Thoracic aorta (tissue), 2 donors: ENCODE measurements around the gene ZNF280A. TPM values are rescaled to one million over a fixed set of nuclear protein-coding genes. Genes with fewer than 3 reads are reported as not detected.

Source experiments
- ATAC-seq: fragments of 150-250 bp; one replicate; pipeline ENCODE4 v1.8.0; 2017; ENCODE audit warnings: low read depth; ENCODE audit not compliant: insufficient number of reproducible peaks, low FRiP score
- DNase-seq: peaks from one replicate; pipeline ENCODE4 v3.0.0-alpha.2; 2020; ENCODE audit warnings: low spot score
- H3K27ac ChIP-seq, 2 donors: fragments of 200-600 bp; sonication (generic); 1 replicate in 1 of 2; 2 replicates in 1 of 2; pipeline ENCODE4 v1.5.1; 2016; ENCODE audit warnings: mild to moderate bottlenecking in 2 of 2, moderate library complexity in 2 of 2
- H3K27me3 ChIP-seq: fragments of 200-600 bp; sonication (generic); replicated peaks from 2 replicates; pipeline ENCODE4 v1.6.0; 2016; ENCODE audit warnings: mild to moderate bottlenecking; ENCODE audit not compliant: insufficient read depth
- H3K36me3 ChIP-seq: fragments of 200-600 bp; sonication (generic); one replicate; pipeline ENCODE4 v1.5.1; 2016
- H3K4me1 ChIP-seq, 2 donors: fragments of 200-600 bp; sonication (generic); 1 replicate in 1 of 2; 2 replicates in 1 of 2; pipeline versions ENCODE4 v1.5.1 to v1.6.0; 2016; ENCODE audit warnings: low read depth in 2 of 2, mild to moderate bottlenecking in 1 of 2; ENCODE audit not compliant: control insufficient read depth in 1 of 2
- H3K4me3 ChIP-seq: fragments of 200-600 bp; sonication (generic); 2 replicates; pipeline ENCODE4 v1.5.1; 2016; ENCODE audit warnings: mild to moderate bottlenecking
- H3K9me3 ChIP-seq: fragments of 200-600 bp; sonication (generic); 2 replicates; pipeline ENCODE4 v1.5.1; 2016
- CTCF ChIP-seq: fragments of 200-600 bp; sonication (generic); IDR thresholded peaks from one replicate; pipeline ENCODE4 v1.5.1; 2019; ENCODE audit warnings: antibody characterized with exemption
- total RNA-seq, 2 donors: library from RNA; depleted of rRNA; stranded (reverse); fragments of >200 nt; gene quantifications; one replicate each; pipeline versions ENCODE4 v1.1.0 to v1.2.3, GENCODE V29; 2016

ZNF280A gene
- not detected for total RNA-seq

GRCh38 chr22:22520020-22520656, at the start of gene ZNF280A:
Gene ZNF280A (minus strand): TSS chr22:22520270. CDS start chr22:22515630, 4,640 bp downstream.
- Histone ChIP-seq H3K27ac (no peak within 1 kb of the TSS), H3K27me3 (no peaks in the 10 kb centered on the region), H3K9me3 (no peaks in the 10 kb centered on the region), H3K36me3 (no peaks in the 10 kb centered on the region), H3K4me1 (no peaks in the 10 kb centered on the region), H3K4me3 (no peak within 1 kb of the TSS)
- TF ChIP-seq CTCF = no peak
- DNase-seq = no peak
- no peak for ATAC-seq

DNA sequence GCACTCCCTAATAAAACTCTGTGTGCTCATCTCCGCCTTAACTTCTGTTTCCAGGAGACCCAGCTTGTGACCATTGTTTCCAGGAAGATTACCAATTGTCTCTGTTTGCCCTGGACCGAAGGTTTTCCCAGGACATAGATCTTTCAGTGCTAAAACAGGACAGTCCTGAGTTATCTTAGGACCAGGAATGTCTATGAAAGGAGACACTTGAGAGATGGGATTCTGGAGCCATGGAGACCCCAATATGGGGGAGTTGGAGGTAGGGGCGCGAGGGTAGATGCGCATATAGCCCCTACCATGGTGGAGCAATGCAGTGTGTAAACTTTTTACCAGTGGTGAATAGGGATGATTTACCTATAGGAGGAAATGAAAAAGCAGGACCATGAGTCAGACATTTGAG, 49.1 kb upstream of the ZNF280A start:
- no peak for DNase-seq
- Histone ChIP-seq H3K27me3 (no peaks in the 10 kb centered on the region), H3K27ac (no peak overlapping the region), H3K4me3 (no peak overlapping the region), H3K9me3 (no peaks in the 10 kb centered on the region), H3K4me1 (no peaks in the 10 kb centered on the region), H3K36me3 (no peaks in the 10 kb centered on the region)
- TF ChIP-seq CTCF = no peak
- no peak for ATAC-seq

- Histone ChIP-seq H3K4me3 (no peak overlapping the region), H3K27me3 (no peaks in the 10 kb centered on the region)
Observed at GRCh38 chr22:22565981-22566380, 45.9 kb upstream of the ZNF280A start.

GRCh38 chr22:22558972-22559603, 39.0 kb upstream of the ZNF280A start, which contains the start of gene PRAME:
Gene PRAME (minus strand): TSS chr22:22559265. CDS start chr22:22556832, 2,433 bp downstream.
- ATAC-seq (no peak), DNase-seq (no peak)
- TF ChIP-seq CTCF = no peak
- H3K4me1 ChIP-seq = no peaks in the 10 kb centered on the region
- H3K27ac ChIP-seq = no peak within 1 kb of the TSS
- no peaks in the 10 kb centered on the region for H3K27me3 ChIP-seq
- no peaks in the 10 kb centered on the region for H3K36me3 ChIP-seq
- H3K9me3 ChIP-seq = no peaks in the 10 kb centered on the region
- H3K4me3 ChIP-seq = no peak within 1 kb of the TSS

More at GRCh38 chr22:22565981-22566380, 45.9 kb upstream of the ZNF280A start:
- Histone ChIP-seq H3K36me3 (no peaks in the 10 kb centered on the region), H3K27ac (no peak overlapping the region), H3K4me1 (no peaks in the 10 kb centered on the region), H3K9me3 (no peaks in the 10 kb centered on the region)
- TF ChIP-seq CTCF = no peak
- no peak for DNase-seq
- no peak for ATAC-seq

DNA sequence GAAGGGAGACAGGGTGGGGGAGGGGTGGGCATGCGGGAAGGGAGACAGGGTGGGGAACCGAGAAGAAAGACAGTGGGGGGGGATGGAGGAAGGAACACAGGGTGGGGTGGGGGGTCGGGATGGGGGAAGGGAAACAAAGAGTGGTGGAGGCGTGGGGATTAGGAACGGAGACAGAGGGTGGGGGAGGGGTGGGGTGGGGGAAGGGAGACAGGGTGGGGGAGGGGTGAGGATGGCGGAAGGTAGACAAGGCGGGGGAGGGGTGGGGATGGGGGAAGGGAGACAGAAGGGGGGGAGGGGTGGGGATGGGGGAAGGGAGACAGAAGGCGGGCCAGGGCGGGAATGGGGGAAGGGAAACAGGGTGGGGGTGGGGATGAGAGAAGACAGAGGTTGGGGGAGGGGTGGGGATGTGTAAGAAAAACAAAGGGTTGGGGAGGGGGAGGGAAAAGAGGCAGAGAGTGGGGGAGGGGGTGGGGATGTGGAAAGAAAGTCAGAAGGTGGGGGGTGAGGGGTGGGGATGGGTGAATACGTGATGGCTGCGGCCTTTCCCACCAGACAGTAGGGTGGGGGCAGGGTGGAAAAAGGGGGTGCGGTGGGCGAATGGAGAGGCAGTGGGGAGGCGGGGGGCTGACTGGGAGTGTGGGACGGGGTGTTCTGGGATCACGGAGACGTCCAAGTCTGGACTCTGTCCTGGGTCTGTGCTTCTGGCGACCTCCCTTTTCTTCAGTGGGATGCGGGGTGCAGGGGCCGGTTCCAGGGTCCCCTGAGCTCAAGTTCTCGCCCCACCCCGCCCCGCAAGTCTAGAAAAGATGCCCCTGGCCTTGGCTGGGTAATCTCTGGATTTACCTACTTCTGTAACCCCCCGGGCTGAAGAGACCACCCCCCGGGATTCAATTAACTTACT, 38.3 kb upstream of the ZNF280A start:
- no peaks in the 10 kb centered on the region for H3K4me1 ChIP-seq
- H3K9me3 ChIP-seq = no peaks in the 10 kb centered on the region
- TF ChIP-seq CTCF = no peak

More for the DNA sequence above, 38.3 kb upstream of the ZNF280A start:
- DNase-seq (no peak), ATAC-seq (no peak)
- no peaks in the 10 kb centered on the region for H3K36me3 ChIP-seq
- H3K27me3 ChIP-seq = no peaks in the 10 kb centered on the region
- no peak overlapping the region for H3K4me3 ChIP-seq
- no peak overlapping the region for H3K27ac ChIP-seq
